NOMO-1 treated with dmso at 0.1 percent for 144 hours (cell line): Measurements from ENCODE around the gene ATOX1.
"Not testable (repeated sequence)": the region's sequence is repeated elsewhere in the genome, so short reads cannot be mapped to it uniquely, and the experiment has no call there.

Source experiments
- DNase-seq: peaks from one replicate; lab custom pipeline; 2025; ENCODE audit not compliant: unreplicated experiment; lab: John Stamatoyannopoulos, UW

ATOX1 gene

DNA sequence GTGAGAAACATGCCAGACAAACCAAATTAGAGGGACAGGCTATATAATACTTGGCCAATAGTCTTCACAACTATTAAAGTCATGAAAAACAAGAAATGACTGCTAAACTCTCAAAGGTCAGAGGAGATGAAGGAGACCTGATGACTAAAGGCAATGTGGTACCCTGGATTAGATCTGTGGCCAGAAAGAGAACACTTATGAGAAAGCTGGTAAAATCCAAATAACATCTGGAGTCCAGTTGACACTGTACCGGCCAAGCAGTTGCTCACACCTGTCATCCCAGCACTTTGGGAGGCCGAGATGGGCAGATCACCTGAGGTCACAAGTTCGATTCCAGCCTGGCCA is 24.4 kb downstream of the ATOX1 start:
- no peak for DNase-seq

DNA sequence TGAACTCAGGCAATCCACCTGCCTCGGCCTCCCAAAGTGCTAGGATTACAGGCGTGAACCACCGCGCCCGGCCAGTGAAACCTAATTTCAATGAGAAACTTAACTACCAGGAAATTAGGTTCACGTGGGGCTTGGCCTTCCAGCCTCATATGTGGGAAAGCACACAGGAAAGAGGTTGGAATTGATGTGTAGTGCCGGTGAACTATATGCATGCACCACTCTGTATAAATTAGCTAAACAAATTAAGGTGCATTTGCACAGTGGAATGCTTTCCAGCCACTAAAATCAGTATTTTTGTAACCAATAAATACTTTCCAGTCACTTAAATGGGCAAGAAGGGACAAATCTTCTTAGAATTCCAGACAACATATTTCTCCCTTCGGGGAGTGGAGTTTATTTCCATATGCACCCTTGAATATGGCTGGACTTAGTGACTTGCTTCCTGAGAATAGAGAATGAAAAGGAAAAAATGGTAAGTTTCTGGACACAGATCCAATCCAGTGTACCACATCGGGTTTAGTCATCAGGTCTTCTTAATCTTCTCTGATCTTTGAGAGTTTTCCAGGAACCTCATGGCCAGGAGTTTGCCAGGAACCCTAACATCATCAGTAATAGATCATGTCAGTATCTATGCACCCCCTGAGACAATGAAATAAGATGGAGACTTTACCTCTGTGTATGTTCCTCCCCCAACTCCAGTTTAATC is 24.9 kb downstream of the ATOX1 start:
- no peak for DNase-seq

DNA sequence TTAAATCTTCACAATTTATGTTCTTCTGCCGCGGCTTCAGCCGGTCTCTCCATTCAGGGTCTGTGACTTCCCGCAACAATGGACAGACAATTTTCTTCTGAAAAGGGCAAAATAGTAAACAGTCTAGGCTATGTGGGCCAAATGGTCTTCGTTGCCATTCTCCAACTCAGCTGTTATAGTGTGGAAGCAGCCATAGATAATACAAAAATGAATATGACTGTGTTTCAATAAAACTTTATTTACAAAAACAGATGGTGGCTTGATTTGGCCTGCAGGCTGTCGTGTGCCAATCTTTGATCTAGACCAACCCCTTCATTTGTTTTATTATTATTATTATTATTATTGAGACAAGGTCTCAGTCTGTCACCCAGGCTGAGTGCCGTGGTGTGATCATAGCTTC is 28.1 kb downstream of the ATOX1 start:
- no peak for DNase-seq

- not testable (repeated sequence) for DNase-seq
These were observed 28.8 kb downstream of the ATOX1 start for GRCh38 chr5:151729597-151729996.

- no peak for DNase-seq
These were observed 34.1 kb downstream of the ATOX1 start for GRCh38 chr5:151724360-151724759.

DNA sequence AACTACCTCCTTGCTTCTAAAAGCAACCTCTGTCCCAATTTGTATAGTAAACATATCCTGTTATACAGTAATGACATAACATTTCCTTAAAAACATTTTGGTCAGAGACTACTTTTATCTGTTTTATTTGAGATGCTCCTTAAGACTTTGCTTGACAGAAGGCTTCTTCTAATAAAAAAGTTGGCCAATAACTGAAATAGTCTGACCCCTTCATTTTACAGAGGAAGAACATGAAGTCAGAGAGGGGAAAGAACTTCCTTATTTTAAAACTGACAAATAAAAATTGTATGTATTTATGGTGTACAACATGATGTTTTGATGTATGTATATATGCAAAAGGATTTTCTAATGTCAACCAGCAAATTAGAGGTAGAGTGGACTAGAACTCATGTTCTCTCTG is 35.9 kb downstream of the ATOX1 start:
- no peak for DNase-seq

GRCh38 chr5:151721812-151722391 is 36.5 kb downstream of the ATOX1 start:
- no peak for DNase-seq

DNA sequence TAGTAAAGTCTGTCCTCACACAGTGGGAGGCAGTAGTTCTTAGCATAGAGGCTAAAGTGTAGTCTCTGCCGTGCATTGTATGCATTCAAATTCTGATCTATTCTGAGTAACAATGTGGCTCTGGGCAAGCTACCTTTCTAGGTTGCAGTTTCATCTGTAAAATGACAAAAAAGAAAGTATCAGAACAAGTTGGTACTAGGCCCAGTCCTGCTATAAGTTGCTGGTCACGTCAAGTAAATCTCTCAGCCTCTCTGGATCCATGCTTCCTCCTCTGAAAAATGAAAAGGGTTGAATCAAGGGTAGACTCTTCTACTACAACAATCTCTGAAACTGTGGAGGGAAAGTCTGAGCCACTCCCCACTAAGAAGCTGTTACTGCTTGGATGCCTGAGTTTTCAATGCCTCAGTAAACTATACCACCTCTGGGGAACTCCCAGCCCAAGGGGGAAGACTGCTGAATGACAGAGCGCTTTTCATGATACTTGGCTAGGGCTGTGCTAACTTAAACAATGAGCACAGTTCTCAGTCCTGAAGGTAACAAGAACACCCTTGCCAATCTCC is 37.3 kb downstream of the ATOX1 start:
- DNase-seq = no peak

DNA sequence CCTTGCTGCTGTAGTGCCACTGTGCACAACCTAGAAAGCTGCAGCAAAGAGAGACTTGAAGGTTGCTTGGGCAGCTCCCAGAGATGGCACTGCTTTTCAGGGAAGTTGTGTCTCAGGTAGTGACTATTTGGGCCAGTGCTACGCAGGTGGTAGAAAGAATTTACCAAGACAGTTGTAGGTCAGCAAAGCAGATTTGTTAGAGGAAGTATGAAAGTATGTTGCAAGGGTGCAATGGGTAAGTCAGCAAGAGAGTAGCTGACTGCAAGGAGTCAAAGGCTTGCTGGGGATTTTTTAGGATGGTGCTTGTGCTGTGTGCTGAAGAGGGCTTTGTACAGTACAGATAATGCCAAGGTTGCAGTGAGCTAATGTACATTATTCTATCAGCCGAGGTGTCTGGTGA is 38.2 kb downstream of the ATOX1 start:
- DNase-seq = no peak

GRCh38 chr5:151719228-151720000 is 39.0 kb downstream of the ATOX1 start:
- DNase-seq = no peak

DNA sequence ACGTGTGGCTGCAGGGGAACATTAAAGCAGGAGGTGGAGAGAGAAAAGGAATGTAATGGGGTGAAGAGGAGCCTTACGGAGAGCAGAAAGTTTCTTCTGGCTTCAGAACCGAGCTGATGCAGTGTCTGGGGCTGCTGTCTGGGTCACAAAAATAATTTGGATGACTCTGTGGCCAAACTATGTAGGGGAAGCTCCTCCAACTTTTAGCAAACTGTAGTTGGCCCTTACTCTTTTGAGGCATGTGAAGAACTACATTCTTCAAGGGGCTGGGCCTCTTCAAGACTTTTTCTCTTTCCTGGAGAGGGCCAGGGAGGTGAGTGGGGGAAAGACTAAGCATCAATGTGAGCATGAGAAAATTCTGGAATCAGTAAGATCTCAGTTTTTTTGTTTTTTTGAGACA is 39.8 kb downstream of the ATOX1 start:
- no peak for DNase-seq

DNA sequence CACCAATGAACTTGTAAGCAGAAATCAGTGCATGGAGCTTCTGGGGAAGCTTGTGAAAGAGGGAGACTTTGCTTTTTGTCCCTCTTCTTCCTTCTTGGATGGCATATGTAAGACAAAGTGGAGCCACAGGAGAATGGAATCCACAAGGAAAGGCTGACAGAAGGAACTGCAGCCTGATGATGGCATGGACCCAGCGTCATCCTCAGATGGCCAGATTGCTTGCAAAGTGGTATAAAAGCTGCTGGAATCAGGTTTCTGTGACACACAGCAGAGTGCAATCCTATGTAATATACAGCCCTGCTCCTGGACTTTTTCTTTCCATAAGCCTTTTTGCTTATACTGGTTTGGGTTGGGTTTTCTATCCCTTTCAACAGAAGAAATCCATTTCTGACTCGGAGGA is 40.3 kb downstream of the ATOX1 start:
- no peak for DNase-seq

DNA sequence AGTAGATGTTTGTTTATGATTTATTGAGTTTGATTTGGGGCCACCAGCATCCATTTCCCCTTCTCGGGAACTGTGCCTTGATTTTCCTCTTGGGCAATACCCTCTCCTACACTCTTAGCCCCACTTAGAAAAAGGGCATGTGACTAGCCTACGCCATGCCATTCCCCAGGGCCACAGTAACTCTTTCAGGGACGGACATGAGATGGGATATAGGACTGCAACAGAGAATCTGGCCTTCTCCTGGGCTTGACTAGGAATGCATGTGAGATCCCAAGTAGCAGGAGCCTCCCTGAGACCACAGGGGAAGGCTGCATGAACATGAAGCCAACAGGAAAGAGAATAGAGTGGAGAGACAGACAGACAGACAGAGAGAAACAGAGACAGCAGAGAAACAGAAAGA is 41.0 kb downstream of the ATOX1 start:
- no peak for DNase-seq

GRCh38 chr5:151709109-151709735 is 49.2 kb downstream of the ATOX1 start:
- no peak for DNase-seq

GRCh38 chr5:151708126-151708525 is 50.3 kb downstream of the ATOX1 start:
- DNase-seq = no peak

GRCh38 chr5:151707567-151707966 is 50.9 kb downstream of the ATOX1 start:
- DNase-seq = no peak

DNA sequence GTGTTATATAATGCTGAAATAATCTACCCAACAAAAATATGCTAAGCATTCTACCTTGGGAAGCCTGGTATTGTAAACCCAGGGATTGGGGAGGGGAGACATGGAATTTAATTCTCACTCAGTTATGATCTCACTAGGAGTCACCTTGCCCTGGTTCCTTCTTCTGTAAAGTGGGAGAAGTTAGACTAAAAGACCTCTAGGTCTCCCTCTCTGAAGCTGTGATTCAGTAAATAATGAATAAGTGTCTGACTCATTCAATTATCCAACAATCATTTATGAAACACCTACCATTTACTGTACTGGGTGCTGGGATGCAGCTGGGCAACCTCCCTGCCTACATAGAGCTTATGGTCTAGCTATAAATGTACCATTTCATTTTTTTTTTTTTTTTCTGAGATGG is 51.5 kb downstream of the ATOX1 start:
- DNase-seq = no peak

- no peak for DNase-seq
These were observed 54.7 kb downstream of the ATOX1 start for GRCh38 chr5:151703780-151704179.

DNA sequence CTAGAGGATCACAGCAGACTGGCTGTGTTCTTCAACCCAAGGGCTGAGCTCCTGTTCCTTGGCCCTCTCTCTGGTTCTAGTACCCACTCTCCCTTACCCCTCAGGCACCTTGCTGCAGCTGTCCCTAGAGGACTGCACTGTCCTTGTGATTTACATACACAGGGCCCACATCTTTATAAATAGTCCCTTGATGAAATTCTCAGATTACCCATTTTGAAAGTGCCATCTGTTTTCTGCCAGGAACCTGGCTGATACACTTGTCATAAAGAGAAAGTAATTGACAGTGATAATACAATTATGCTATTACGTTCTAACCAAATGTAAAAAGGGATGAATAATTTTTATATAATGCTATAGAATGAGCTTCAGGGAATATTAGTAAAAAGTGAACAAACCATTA is 55.2 kb downstream of the ATOX1 start:
- DNase-seq = no peak

DNA sequence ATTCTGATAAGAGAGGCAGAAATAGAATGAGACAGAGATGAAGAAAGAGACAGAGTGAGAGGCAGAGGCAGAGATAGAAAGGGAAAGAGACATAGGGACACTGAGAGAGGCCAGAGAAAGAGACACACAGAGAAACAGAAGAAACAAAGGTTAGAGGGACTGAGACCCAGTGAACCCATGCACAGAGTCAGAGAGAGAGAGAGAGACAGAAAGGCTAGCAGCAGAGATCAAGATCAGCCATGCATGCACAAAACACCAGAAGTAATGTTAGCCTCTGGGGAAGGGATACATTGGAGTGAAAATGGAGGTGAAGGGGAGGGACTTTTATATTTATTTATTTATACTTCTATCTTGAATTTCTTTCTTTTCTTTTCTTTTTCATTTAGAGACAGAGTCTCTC is 57.6 kb downstream of the ATOX1 start:
- no peak for DNase-seq

- DNase-seq = no peak
These were observed 58.1 kb downstream of the ATOX1 start for GRCh38 chr5:151700296-151700695.
